ENCODE results near the gene NCOR2.

GRCh38 chr12:124578854-124579253 lies 11.4 kb upstream of the NCOR2 start:
- no peak for TF ChIP-seq POLR2A (IDR thresholded peaks at IDR 0.05)
- TF ChIP-seq CTCF (IDR thresholded peaks at IDR 0.05): no peak

All from transverse colon (tissue), 3 donors.